OCI-LY1 (cell line): ENCODE data around the gene BICDL1.
"Not testable (repeated sequence)": the region's sequence is repeated elsewhere in the genome, so short reads cannot be mapped to it uniquely, and the experiment has no call there.

Experiments used
- CTCF ChIP-seq: fragments of 200-600 bp; sonication (generic), shearing (Covaris generic); IDR thresholded peaks from 2 replicates; pipeline ENCODE4 v1.5.1; 2017; ENCODE audit warnings: mild to moderate bottlenecking, antibody characterized with exemption, low read length, moderate library complexity, mixed read lengths
- EZH2 ChIP-seq: fragments of 200-600 bp; sonication (generic), shearing (Covaris generic); IDR thresholded peaks from 2 replicates; pipeline ENCODE4 v1.8.0; 2017; ENCODE audit warnings: borderline replicate concordance, mixed run types, mild to moderate bottlenecking, antibody characterized with exemption, low read length, moderate library complexity, mixed read lengths

- not testable (repeated sequence) for TF ChIP-seq CTCF, EZH2
Measured at GRCh38 chr12:120014381-120014735, 25.3 kb downstream of the BICDL1 start.
